Heart right ventricle (tissue), 16 donors: ENCODE data around the gene CPNE7. TPM values are rescaled to one million over a fixed set of nuclear protein-coding genes. Genes with fewer than 3 reads are reported as not detected.

Experiments used
- ATAC-seq, 8 donors: fragments of 200-7000 bp; cut with Tn5 transposase; one replicate each; pipeline ENCODE4 v1.9.1; 2020; ENCODE audit warnings: mild to moderate bottlenecking in 8 of 8, moderate library complexity in 8 of 8, moderate number of reproducible peaks in 1 of 8
- DNase-seq, 2 donors: peaks; one replicate each; pipeline ENCODE4 v3.0.0-alpha.2; 2020
- H3K27ac ChIP-seq, 10 donors: fragments of 200-600 bp; sonication (generic) in 2 of 10; one replicate each; pipeline versions ENCODE4 v1.5.0 to v1.8.0; 2020 to 2022; ENCODE audit warnings: mild to moderate bottlenecking in 3 of 10
- H3K27me3 ChIP-seq, 7 donors: fragments of 200-600 bp; one replicate each; pipeline ENCODE4 v1.8.0; 2021 to 2022; ENCODE audit warnings: mild to moderate bottlenecking in 2 of 7
- H3K36me3 ChIP-seq, 9 donors: fragments of 200-600 bp; sonication (generic) in 1 of 9; one replicate each; pipeline versions ENCODE4 v1.5.0 to v1.8.0; 2020 to 2022; ENCODE audit warnings: mild to moderate bottlenecking in 2 of 9
- H3K4me1 ChIP-seq, 9 donors: fragments of 200-600 bp; sonication (generic) in 1 of 9; one replicate each; pipeline versions ENCODE4 v1.5.0 to v1.8.0; 2020 to 2022; ENCODE audit warnings: mild to moderate bottlenecking in 4 of 9
- H3K4me3 ChIP-seq, 10 donors: fragments of 200-600 bp; sonication (generic) in 2 of 10; one replicate each; pipeline versions ENCODE4 v1.5.0 to v1.8.0; 2020 to 2022; ENCODE audit warnings: mild to moderate bottlenecking in 7 of 10, moderate library complexity in 2 of 10
- H3K9me3 ChIP-seq, 11 donors: fragments of 200-600 bp in 10 of 11; sonication (generic) in 2 of 11; one replicate each; pipeline versions ENCODE4 v1.5.0 to v1.8.0; 2013 to 2022; ENCODE audit warnings: mild to moderate bottlenecking in 2 of 11, control low read depth in 1 of 11, moderate library complexity in 1 of 11
- WGBS, 2 donors: extraction: QIAGEN DNeasy Blood & Tissue Kit; methylation state at CpG; one replicate each; pipeline ENCODE4 v1.1.7; 2013; ENCODE audit warnings: inconsistent platforms in 1 of 2; 5-methylcytosine and 5-hydroxymethylcytosine counted together
- intact Hi-C, 10 donors: fragments of 100-400 bp; cut with DNase I; formaldehyde crosslinking; loops; one replicate each; pipeline versions ENCODE4 v1.11.1 to v1.14.2; 2022
- polyA plus RNA-seq, 2 donors: library from polyadenylated mRNA; stranded (reverse); fragments of 200-250 nt; gene quantifications; one replicate each; pipeline ENCODE4 v1.2.3, GENCODE V29; 2013
- total RNA-seq, 10 donors: library from RNA; stranded (reverse); fragmentation: NEBNext Ultra II Directional in 3 of 10; extraction: Animal tissue kit (Norgen Biotek cat#: 25700) in 3 of 10; gene quantifications; one replicate each; pipeline versions ENCODE4 v1.2.1 to v1.2.4, GENCODE V29; 2021 to 2023
- TF ChIP-seq, protein P1 (sequence below), 9 donors: fragments of 200-600 bp; sonication (generic) in 2 of 9; IDR thresholded peaks; one replicate each; pipeline versions ENCODE4 v1.5.0 to v1.8.0; 2021 to 2022; ENCODE audit warnings: antibody characterized with exemption in 9 of 9, mild to moderate bottlenecking in 5 of 9, moderate library complexity in 1 of 9
- donor health status: Arrhythmogenic right ventricular cardiomyopathy.
- donor health status: ischemic (EF 13 %, LVEDD 7.1; RV severe dilation, severe dysfunction).
- donor health status: healthy with polysubstance abuse.
- donor health status: DM: no; HTN: yes; CAD: no.
- donor health status: DM: no; HTN: no; CAD: no.
- donor health status: ischemic (EF 25% LVEDD 6.9; RV normal size, moderate dysfunction).
- donor health status: ischemic (EF 25% LVEDD 5.7; RV mildly dilated, moderate dysfunction).
- donor health status: healthy.
- donor health status: DM: yes; HTN: yes; CAD: no.
- donor health status: Ischemic cardiomyopathy.
- donor health status: ischemic (EF 35%, LVEDD 5.7; RV mildly dilated, moderate dysfunction).
- donor health status: nonischemic (EF 11% LVEDD 7.7; RV severe dilation, severe dysfunction).
- donor health status: DM: yes; HTN: yes; CAD: no.
- donor health status: PGD.
- donor health status: ischemic (EF 29% LVEDD 5.4; RV normal size, mild dysfunction).
- donor health status: nonischemic (EF 23%, LVEDD 6.1; RV moderate dilation, normal function).

Gene CPNE7
- total and polyA plus RNA-seq, 12 donors, result 0.16 to 0.33 TPM; not detected in 10

DNA sequence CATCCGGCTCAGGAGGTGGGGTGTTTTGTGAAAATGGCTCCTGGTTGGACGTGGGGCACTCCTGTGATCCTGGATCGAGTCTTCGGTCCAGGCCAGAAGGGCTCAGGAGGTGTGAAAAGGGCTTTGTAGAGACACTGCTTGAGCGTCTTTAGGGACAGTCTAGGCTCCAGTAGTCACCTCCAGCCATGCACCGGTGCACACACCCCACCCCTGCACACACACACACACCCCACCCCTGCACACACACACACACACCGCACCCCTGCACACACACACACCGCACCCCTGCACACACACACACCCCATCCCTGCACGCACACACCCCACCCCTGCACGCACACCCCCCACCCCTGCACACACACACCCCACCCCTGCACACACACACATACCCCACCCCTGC, 62.9 kb downstream of the CPNE7 start:
- H3K27me3 ChIP-seq, result peaks cover 0 to 10% (median 6%) of the 10 kb centered on the region in 7 donors
- DNase-seq (no peak), ATAC-seq (no peak)
- TF ChIP-seq, protein P1, sequence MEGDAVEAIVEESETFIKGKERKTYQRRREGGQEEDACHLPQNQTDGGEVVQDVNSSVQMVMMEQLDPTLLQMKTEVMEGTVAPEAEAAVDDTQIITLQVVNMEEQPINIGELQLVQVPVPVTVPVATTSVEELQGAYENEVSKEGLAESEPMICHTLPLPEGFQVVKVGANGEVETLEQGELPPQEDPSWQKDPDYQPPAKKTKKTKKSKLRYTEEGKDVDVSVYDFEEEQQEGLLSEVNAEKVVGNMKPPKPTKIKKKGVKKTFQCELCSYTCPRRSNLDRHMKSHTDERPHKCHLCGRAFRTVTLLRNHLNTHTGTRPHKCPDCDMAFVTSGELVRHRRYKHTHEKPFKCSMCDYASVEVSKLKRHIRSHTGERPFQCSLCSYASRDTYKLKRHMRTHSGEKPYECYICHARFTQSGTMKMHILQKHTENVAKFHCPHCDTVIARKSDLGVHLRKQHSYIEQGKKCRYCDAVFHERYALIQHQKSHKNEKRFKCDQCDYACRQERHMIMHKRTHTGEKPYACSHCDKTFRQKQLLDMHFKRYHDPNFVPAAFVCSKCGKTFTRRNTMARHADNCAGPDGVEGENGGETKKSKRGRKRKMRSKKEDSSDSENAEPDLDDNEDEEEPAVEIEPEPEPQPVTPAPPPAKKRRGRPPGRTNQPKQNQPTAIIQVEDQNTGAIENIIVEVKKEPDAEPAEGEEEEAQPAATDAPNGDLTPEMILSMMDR (IDR thresholded peaks at IDR 0.05), result no peak
- H3K9me3 ChIP-seq, result no peaks in the 10 kb centered on the region
- WGBS, 2 donors, result 60 to 70% methylated on average over 6 to 10 of the region's 10 CpGs
- H3K4me3 ChIP-seq, result no peak overlapping the region
- H3K4me1 ChIP-seq, result peaks cover 0 to 20% (median 10%) of the 10 kb centered on the region in 9 donors
- no peak overlapping the region for H3K27ac ChIP-seq
- intact Hi-C loops, result loop anchor here in 1 of 10 donors (10.0 kb wide), 1 partner anchor 64 kb away; the partner anchor contains the start of gene CPNE7
- H3K36me3 ChIP-seq, result no peaks in the 10 kb centered on the region

DNA sequence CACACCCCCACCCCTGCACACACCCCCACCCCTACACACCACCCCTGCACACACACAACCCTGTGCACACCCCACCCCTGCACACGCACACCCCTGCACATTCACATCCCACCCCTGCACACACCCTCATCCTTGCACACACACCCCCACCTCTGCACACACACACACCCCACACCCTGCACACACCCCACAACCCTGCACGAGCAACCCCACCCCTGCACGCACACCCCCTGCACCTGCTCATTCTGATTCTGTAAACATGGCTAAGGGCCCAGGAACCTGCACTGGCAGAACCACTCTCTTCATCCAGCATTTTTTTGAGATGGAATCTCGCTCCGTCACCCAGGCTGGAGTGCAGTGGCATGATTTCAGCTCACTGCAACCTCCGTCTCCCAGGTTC, 63.8 kb downstream of the CPNE7 start:
- TF ChIP-seq, protein P1 (IDR thresholded peaks at IDR 0.05), result no peak
- no peak for ATAC-seq
- intact Hi-C loops, result loop anchor here in 1 of 10 donors (10.0 kb wide), 1 partner anchor 65 kb away; the partner anchor contains the start of gene CPNE7

DNA sequence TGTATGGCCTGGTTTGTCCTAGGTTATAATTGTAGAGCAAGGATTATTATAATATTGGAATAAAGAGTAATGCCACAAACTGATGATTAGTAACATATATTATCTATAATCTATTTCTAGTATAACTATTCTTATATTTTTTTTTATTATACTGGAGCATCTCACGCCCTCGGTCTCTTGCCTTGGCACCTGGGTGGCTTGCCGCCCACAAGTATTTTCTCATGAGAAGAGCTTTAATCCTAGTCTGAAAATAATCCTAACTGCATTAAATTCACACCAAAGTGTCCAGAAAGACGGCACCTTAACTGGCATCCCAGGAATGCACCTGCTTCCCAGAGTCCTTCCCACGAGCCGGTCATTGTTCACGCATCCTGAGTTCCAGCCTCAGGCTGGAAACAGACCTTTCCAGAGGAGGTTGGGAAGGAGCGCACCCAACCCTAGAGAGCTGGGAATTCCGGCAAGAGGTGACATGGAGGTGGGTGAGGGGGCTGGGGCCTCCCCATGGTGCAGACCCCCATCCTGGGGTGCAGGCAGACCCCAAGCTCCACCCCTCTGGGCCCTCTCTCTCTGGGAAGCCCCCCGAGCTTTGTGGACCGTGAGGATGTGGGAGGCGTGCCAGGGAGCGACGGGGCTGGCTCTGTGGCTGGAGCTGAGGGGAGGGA, 66.0 kb downstream of the CPNE7 start:
- intact Hi-C loops, result loop anchor here in 7 of 10 donors (2.0 to 10.0 kb wide), 6 partner anchors 64 to 307 kb away; partner anchors contain the start of gene CPNE7 (in 5 of the 7)
- Histone ChIP-seq H3K27me3 (peaks cover 0 to 3% (median 0%) of the 10 kb centered on the region in 7 donors), H3K4me3 (peak overlapping the region in 4 of 10 donors; percentile 43 to 54 (median 52)), H3K4me1 (peaks cover 0 to 22% (median 10%) of the 10 kb centered on the region in 9 donors), H3K36me3 (peaks cover 0 to 26% (median 21%) of the 10 kb centered on the region in 9 donors), H3K27ac (no peak overlapping the region), H3K9me3 (no peaks in the 10 kb centered on the region)
- ATAC-seq, result no peak
- TF ChIP-seq, protein P1 (IDR thresholded peaks at IDR 0.05), result no peak
- DNase-seq, result no peak
- 32 to 44% methylated on average over 14 of the region's 14 CpGs for WGBS, 2 donors

More for the DNA sequence above, 63.8 kb downstream of the CPNE7 start:
- no peak for DNase-seq
- WGBS, 2 donors, result 88% methylated on average over 6 of the region's 6 CpGs
- Histone ChIP-seq H3K36me3 (peaks cover 0 to 4% (median 0%) of the 10 kb centered on the region in 9 donors), H3K9me3 (no peaks in the 10 kb centered on the region), H3K4me1 (peaks cover 0 to 22% (median 10%) of the 10 kb centered on the region in 9 donors), H3K27ac (no peak overlapping the region), H3K27me3 (peaks cover 0 to 7% (median 0%) of the 10 kb centered on the region in 7 donors), H3K4me3 (no peak overlapping the region)

DNA sequence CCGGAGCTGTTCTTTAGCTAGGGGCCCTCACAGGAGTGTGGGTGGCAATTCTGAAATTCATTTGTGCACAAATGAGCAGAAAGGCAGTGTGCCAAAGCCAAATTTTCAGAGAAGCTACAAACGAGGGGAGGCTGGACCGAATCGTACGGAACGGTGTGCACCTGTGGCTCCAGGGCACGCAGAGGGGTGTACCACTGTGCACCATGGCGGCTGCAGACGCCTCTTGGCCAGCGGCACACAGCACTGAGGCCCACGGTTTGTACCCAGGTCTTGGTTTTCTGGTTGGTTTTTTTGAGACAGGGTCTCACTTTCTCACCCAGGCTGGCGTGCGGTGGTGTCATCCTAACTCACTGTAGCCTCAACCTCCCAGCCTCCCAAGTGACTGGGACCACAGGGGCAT, 67.0 kb downstream of the CPNE7 start:
- no peak overlapping the region for H3K4me3 ChIP-seq
- H3K4me1 ChIP-seq, result peaks cover 0 to 22% (median 10%) of the 10 kb centered on the region in 9 donors
- 82 to 84% methylated on average over 13 of the region's 13 CpGs for WGBS, 2 donors
- no peaks in the 10 kb centered on the region for H3K9me3 ChIP-seq
- peaks cover 0 to 35% (median 29%) of the 10 kb centered on the region in 9 donors for H3K36me3 ChIP-seq
- H3K27ac ChIP-seq, result no peak overlapping the region
- TF ChIP-seq, protein P1 (IDR thresholded peaks at IDR 0.05), result no peak
- intact Hi-C loops, result loop anchor here in 7 of 10 donors (5.0 to 10.0 kb wide), 5 partner anchors 65 to 308 kb away; partner anchors contain the start of gene CPNE7 (in 4 of the 7)
- ATAC-seq (no peak), DNase-seq (no peak)
- H3K27me3 ChIP-seq, result no peaks in the 10 kb centered on the region
